Measurements from ENCODE around the gene ERO1A.

ERO1A gene

GRCh38 chr14:52598568-52598967, 96.8 kb downstream of the ERO1A start:
- TF ChIP-seq CTCF (IDR thresholded peaks at IDR 0.05; ENCODE audit: low read depth, low read length): no peak
- no peak for DNase-seq (ENCODE audit: low read depth in 2 of 2)
- H3K4me3 ChIP-seq (replicated peaks in 1 of 2; ENCODE audit: low read depth in 2 of 2, low read length in 2 of 2): no peak overlapping the region

- H3K4me3 ChIP-seq (replicated peaks in 1 of 2; ENCODE audit: low read depth in 2 of 2, low read length in 2 of 2): no peak overlapping the region
- no peak for TF ChIP-seq CTCF (IDR thresholded peaks at IDR 0.05; ENCODE audit: low read depth, low read length)
- DNase-seq (ENCODE audit: low read depth in 2 of 2): no peak
These were observed 98.5 kb downstream of the ERO1A start for GRCh38 chr14:52596861-52597260.

GRCh38 chr14:52596320-52596719, 99.0 kb downstream of the ERO1A start:
- no peak for DNase-seq (ENCODE audit: low read depth in 2 of 2)
- no peak overlapping the region for H3K4me3 ChIP-seq (replicated peaks in 1 of 2; ENCODE audit: low read depth in 2 of 2, low read length in 2 of 2)
- no peak for TF ChIP-seq CTCF (IDR thresholded peaks at IDR 0.05; ENCODE audit: low read depth, low read length)

- DNase-seq (ENCODE audit: low read depth in 2 of 2): no peak
- TF ChIP-seq CTCF (IDR thresholded peaks at IDR 0.05; ENCODE audit: low read depth, low read length): no peak
These were observed 105.0 kb downstream of the ERO1A start for GRCh38 chr14:52590318-52590717.

More at GRCh38 chr14:52590318-52590717, 105.0 kb downstream of the ERO1A start:
- H3K4me3 ChIP-seq (replicated peaks in 1 of 2; ENCODE audit: low read depth in 2 of 2, low read length in 2 of 2): no peak overlapping the region
